Medulla oblongata (tissue), 1 donor: ENCODE data around the gene TBXT.
"Not testable (repeated sequence)": the region's sequence is repeated elsewhere in the genome, so short reads cannot be mapped to it uniquely, and the experiment has no call there.

Experiments used
- DNase-seq: peaks from one replicate; pipeline ENCODE4 v3.0.0-alpha.2; 2015; ENCODE audit errors: extremely low spot score

Gene TBXT

GRCh38 chr6:166172546-166172945, 4.9 kb upstream of the TBXT start:
- DNase-seq = no peak

- no peak for DNase-seq
Measured at GRCh38 chr6:166169549-166170421, 2.1 kb upstream of the TBXT start.

GRCh38 chr6:166168616-166169548, 1.2 kb upstream of the TBXT start:
- DNase-seq = no peak

GRCh38 chr6:166167258-166167731, 356 bp downstream of the TBXT start:
- no peak for DNase-seq

- DNase-seq = no peak
Measured at GRCh38 chr6:166166314-166167257, 1.1 kb downstream of the TBXT start.

GRCh38 chr6:166165558-166166313, 1.9 kb downstream of the TBXT start:
- no peak for DNase-seq

- no peak for DNase-seq
Measured at GRCh38 chr6:166162599-166163342, 4.9 kb downstream of the TBXT start.

- no peak for DNase-seq
Measured at GRCh38 chr6:166157930-166158617, 9.6 kb downstream of the TBXT start.

GRCh38 chr6:166156942-166157341, 10.7 kb downstream of the TBXT start:
- peak; percentile 57 for DNase-seq

GRCh38 chr6:166153966-166154365, 13.7 kb downstream of the TBXT start:
- DNase-seq = no peak

- DNase-seq = no peak
Measured at GRCh38 chr6:166152660-166153059, 15.0 kb downstream of the TBXT start.

- no peak for DNase-seq
Measured at GRCh38 chr6:166151798-166152197, 15.9 kb downstream of the TBXT start.

- DNase-seq = no peak
Measured at GRCh38 chr6:166145751-166146150, 21.9 kb downstream of the TBXT start.

- DNase-seq = no peak
Measured at GRCh38 chr6:166143011-166143410, 24.6 kb downstream of the TBXT start.

GRCh38 chr6:166127624-166128472, 39.8 kb downstream of the TBXT start:
- no peak for DNase-seq

GRCh38 chr6:166123115-166123514, 44.5 kb downstream of the TBXT start:
- not testable (repeated sequence) for DNase-seq

GRCh38 chr6:166121726-166122125, 45.9 kb downstream of the TBXT start:
- no peak for DNase-seq
